Kidney (tissue), 14 donors: ENCODE data around the gene SLC22A13. TPM values are rescaled to one million over a fixed set of nuclear protein-coding genes. Genes with fewer than 3 reads are reported as not detected.

ENCODE experiments used
- DNase-seq, 5 donors: peaks; one replicate each; pipeline ENCODE4 v3.0.0-alpha.2; 2013 to 2020
- FAIRE-seq: peaks from 2 replicates; lab custom pipeline; 2012; peaks lifted over from hg19 to GRCh38; lab: Jason Lieb, UNC
- H3K27ac ChIP-seq, 2 donors: one replicate each; pipeline ENCODE4 v1.7.0; 2013; ENCODE audit warnings: low read depth in 2 of 2, low read length in 2 of 2, inconsistent platforms in 1 of 2
- H3K27me3 ChIP-seq: one replicate; pipeline ENCODE4 v1.7.1; 2013; ENCODE audit warnings: low read length, inconsistent platforms; ENCODE audit not compliant: control insufficient read depth, insufficient read depth
- H3K36me3 ChIP-seq, 3 donors: one replicate each; pipeline versions ENCODE4 v1.7.0 to v1.7.1; 2013; ENCODE audit warnings: low read length in 3 of 3, control low read depth in 1 of 3, inconsistent platforms in 1 of 3; ENCODE audit not compliant: insufficient read depth in 3 of 3, control insufficient read depth in 2 of 3
- H3K4me1 ChIP-seq, 3 donors: one replicate each; pipeline versions ENCODE4 v1.7.0 to v1.7.1; 2013; ENCODE audit warnings: low read length in 3 of 3, inconsistent platforms in 1 of 3, low read depth in 1 of 3; ENCODE audit not compliant: control insufficient read depth in 2 of 3, insufficient read depth in 2 of 3
- H3K4me3 ChIP-seq, 3 donors: one replicate each; pipeline versions ENCODE4 v1.7.0 to v1.8.1; 2013; ENCODE audit warnings: low read length in 3 of 3, control low read depth in 1 of 3, inconsistent platforms in 1 of 3
- H3K9ac ChIP-seq, 3 donors: one replicate each; pipeline versions ENCODE4 v1.7.0 to v1.7.1; 2013; ENCODE audit warnings: low read length in 3 of 3, control low read depth in 1 of 3, inconsistent platforms in 1 of 3
- H3K9me3 ChIP-seq, 3 donors: one replicate each; pipeline versions ENCODE4 v1.7.0 to v1.7.1; 2013; ENCODE audit warnings: low read length in 3 of 3, control low read depth in 1 of 3, inconsistent platforms in 1 of 3; ENCODE audit not compliant: control insufficient read depth in 2 of 3, insufficient read depth in 1 of 3
- CTCF ChIP-seq: IDR thresholded peaks from 3 replicates; pipeline ENCODE4 v1.5.1; 2012; ENCODE audit warnings: mild to moderate bottlenecking, moderate library complexity, borderline replicate concordance; ENCODE audit not compliant: insufficient read depth; ENCODE audit errors: extremely low read depth
- intact Hi-C: fragments of 100-400 bp; cut with DNase I; formaldehyde crosslinking; loops from one replicate; pipeline ENCODE4 v1.11.1; 2022
- polyA plus RNA-seq: library from polyadenylated mRNA; stranded (reverse); fragments of 350-450 nt; fragmentation: Illumina TruSeq; extraction: RNeasy Lipid Tissue Mini Kit (QIAGEN cat#74804); gene quantifications from one replicate; pipeline ENCODE4 v1.2.3, GENCODE V29; 2014; ENCODE audit warnings: low read depth, low replicate concordance; ENCODE audit not compliant: insufficient read depth
- total RNA-seq: library from RNA; stranded (reverse); fragmentation: NEBNext Ultra II Directional; extraction: Animal tissue kit (Norgen Biotek cat#: 25700); gene quantifications from one replicate; pipeline ENCODE4 v1.2.1, GENCODE V29; 2021
- donor health status: control.
- donor health status: control.
- donor health status: control.
- donor health status: control.
- donor health status: control.
- donor health status: DM: yes; HTN: yes; CAD: no.
- donor health status: Normal renal cell carcinoma (clear cell type).

Gene SLC22A13
- total and polyA plus RNA-seq, 2 donors from 2014 or later: 0.16 to 9.9 TPM

GRCh38 chr3:38271553-38271952, 5.9 kb downstream of the SLC22A13 start:
- H3K36me3 ChIP-seq: peaks cover 0 to 5% (median 0%) of the 10 kb centered on the region in 3 donors
- peak overlapping the region in 1 of 2 donors; percentile 38 for H3K27ac ChIP-seq
- FAIRE-seq (no peak), DNase-seq (peak in 1 of 5 donors; percentile 16)
- no peaks in the 10 kb centered on the region for H3K9me3 ChIP-seq
- no peak overlapping the region for H3K9ac ChIP-seq
- intact Hi-C loops: no loop called here
- H3K4me1 ChIP-seq: peaks cover 0 to 15% (median 9%) of the 10 kb centered on the region in 3 donors
- H3K27me3 ChIP-seq: no peaks in the 10 kb centered on the region
- no peak overlapping the region for H3K4me3 ChIP-seq
- no peak for TF ChIP-seq CTCF

- intact Hi-C loops: no loop called here
- DNase-seq: no peak
- FAIRE-seq: no peak
- Histone ChIP-seq H3K9me3 (no peaks in the 10 kb centered on the region), H3K27ac (no peak overlapping the region), H3K4me3 (no peak overlapping the region), H3K9ac (no peak overlapping the region), H3K36me3 (peaks cover 0 to 16% (median 3%) of the 10 kb centered on the region in 3 donors), H3K4me1 (peaks cover 0 to 11% (median 5%) of the 10 kb centered on the region in 3 donors), H3K27me3 (no peaks in the 10 kb centered on the region)
- TF ChIP-seq CTCF: no peak
These were observed 9.4 kb downstream of the SLC22A13 start for GRCh38 chr3:38274864-38275649.

DNA sequence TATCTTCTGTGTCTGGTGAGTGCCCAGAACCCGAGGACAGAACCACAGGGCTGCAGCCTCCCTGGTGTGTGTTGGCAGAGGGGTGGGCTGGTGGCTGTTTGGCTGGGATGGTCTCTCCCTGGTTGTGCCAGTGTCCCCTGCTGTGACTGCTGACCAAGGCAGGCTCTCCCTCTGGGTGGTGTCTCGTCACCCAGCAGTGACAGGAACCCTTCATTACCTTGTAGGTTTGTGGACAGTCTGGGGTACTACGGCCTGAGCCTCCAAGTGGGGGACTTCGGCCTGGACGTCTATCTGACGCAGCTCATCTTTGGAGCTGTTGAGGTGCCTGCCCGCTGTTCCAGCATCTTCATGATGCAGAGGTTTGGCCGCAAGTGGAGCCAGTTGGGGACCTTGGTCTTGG, 10.0 kb downstream of the SLC22A13 start:
- no peaks in the 10 kb centered on the region for H3K9me3 ChIP-seq
- H3K27ac ChIP-seq: no peak overlapping the region
- H3K27me3 ChIP-seq: no peaks in the 10 kb centered on the region
- no peak for TF ChIP-seq CTCF
- H3K9ac ChIP-seq: no peak overlapping the region
- FAIRE-seq: no peak
- peaks cover 0 to 11% (median 5%) of the 10 kb centered on the region in 3 donors for H3K4me1 ChIP-seq
- H3K36me3 ChIP-seq: peaks cover 0 to 16% (median 3%) of the 10 kb centered on the region in 3 donors
- intact Hi-C loops: no loop called here
- H3K4me3 ChIP-seq: no peak overlapping the region
- DNase-seq: no peak
